Tibial artery (tissue), 4 donors: ENCODE measurements around the gene RHCE.
"Not testable (repeated sequence)": the region's sequence is repeated elsewhere in the genome, so short reads cannot be mapped to it uniquely, and the experiment has no call there.

Experiments used
- DNase-seq, 2 donors: peaks; one replicate each; pipeline ENCODE4 v3.0.0-alpha.2; 2019
- H3K27ac ChIP-seq, 2 donors: fragments of 200-600 bp; sonication (generic) in 1 of 2; 1 replicate in 1 of 2; 2 replicates in 1 of 2; pipeline ENCODE4 v1.5.1; 2018 to 2019; ENCODE audit warnings: mild to moderate bottlenecking in 1 of 2
- H3K27me3 ChIP-seq, 2 donors: fragments of 200-600 bp; sonication (generic) in 1 of 2; one replicate each; pipeline versions ENCODE4 v1.5.1 to v1.6.0; 2016 to 2019
- H3K36me3 ChIP-seq, 3 donors: fragments of 200-600 bp; sonication (generic) in 2 of 3; one replicate each; pipeline ENCODE4 v1.5.1; 2016 to 2019; ENCODE audit warnings: mild to moderate bottlenecking in 2 of 3
- H3K4me1 ChIP-seq, 4 donors: fragments of 200-600 bp; sonication (generic) in 2 of 4; 1 replicate in 3 of 4; 2 replicates in 1 of 4; pipeline ENCODE4 v1.5.1; 2016 to 2019
- H3K4me3 ChIP-seq, 2 donors: fragments of 200-600 bp; sonication (generic) in 1 of 2; 1 replicate in 1 of 2; 2 replicates in 1 of 2; pipeline ENCODE4 v1.5.1; 2018 to 2019; ENCODE audit warnings: mild to moderate bottlenecking in 2 of 2
- H3K9me3 ChIP-seq, 3 donors: fragments of 200-600 bp; sonication (generic) in 1 of 3; one replicate each; pipeline ENCODE4 v1.5.1; 2016 to 2019
- CTCF ChIP-seq, 2 experiments: fragments of 200-600 bp in 1 of 2; fragments of 450-650 bp in 1 of 2; IDR thresholded peaks; one replicate each; pipeline ENCODE4 v1.5.1; 2017 to 2019; ENCODE audit warnings: antibody characterized with exemption in 2 of 2, mild to moderate bottlenecking in 1 of 2, moderate library complexity in 1 of 2
- intact Hi-C: fragments of 100-400 bp; cut with DNase I; formaldehyde crosslinking; loops from one replicate; pipeline ENCODE4 v1.15.0; 2023; ENCODE audit warnings: low total_unique reads

The RHCE gene

GRCh38 chr1:25402947-25403803 is 17.4 kb downstream of the RHCE start:
- intact Hi-C loops, result loop anchor here (5.0 kb wide), 2 partner anchors 119 to 414 kb away; partner anchors contain the start of gene MTFR1L
- not testable (repeated sequence) for H3K36me3 ChIP-seq, H3K4me1 ChIP-seq, DNase-seq, H3K4me3 ChIP-seq, H3K9me3 ChIP-seq, H3K27me3 ChIP-seq, H3K27ac ChIP-seq
- peak in 1 of 2 experiments; percentile 42 for TF ChIP-seq CTCF (IDR thresholded peaks at IDR 0.05)

DNA sequence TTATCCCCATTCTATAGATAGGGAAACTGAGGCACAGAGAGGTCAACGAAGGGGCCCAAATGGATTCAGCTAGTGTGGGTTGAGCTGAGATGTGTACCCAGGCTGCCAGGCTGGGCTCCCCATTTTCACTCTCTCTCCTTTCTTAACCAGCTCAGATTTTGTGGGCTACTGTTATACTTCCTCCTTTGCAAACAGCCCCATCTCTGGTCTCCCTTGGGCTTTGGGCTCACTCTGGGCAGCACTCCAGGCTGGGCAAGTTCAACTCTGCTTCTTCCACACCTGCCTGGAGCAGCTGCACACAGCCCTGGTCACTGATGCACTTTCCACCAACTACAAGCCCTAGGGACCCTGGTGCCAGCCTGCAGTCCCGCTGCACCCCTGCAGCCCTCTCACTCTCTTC is 22.5 kb downstream of the RHCE start:
- H3K27me3 ChIP-seq, DNase-seq, H3K27ac ChIP-seq, H3K36me3 ChIP-seq, H3K9me3 ChIP-seq, H3K4me1 ChIP-seq, H3K4me3 ChIP-seq, intact Hi-C loops: not testable (repeated sequence)

GRCh38 chr1:25397549-25397948 is 23.1 kb downstream of the RHCE start:
- H3K36me3 ChIP-seq, intact Hi-C loops, H3K27ac ChIP-seq, DNase-seq, H3K27me3 ChIP-seq, H3K4me3 ChIP-seq, H3K9me3 ChIP-seq, H3K4me1 ChIP-seq: not testable (repeated sequence)

GRCh38 chr1:25392841-25393240 is 27.8 kb downstream of the RHCE start:
- H3K9me3 ChIP-seq, result no peaks in the 10 kb centered on the region
- no peak for DNase-seq
- intact Hi-C loops, result no loop called here

DNA sequence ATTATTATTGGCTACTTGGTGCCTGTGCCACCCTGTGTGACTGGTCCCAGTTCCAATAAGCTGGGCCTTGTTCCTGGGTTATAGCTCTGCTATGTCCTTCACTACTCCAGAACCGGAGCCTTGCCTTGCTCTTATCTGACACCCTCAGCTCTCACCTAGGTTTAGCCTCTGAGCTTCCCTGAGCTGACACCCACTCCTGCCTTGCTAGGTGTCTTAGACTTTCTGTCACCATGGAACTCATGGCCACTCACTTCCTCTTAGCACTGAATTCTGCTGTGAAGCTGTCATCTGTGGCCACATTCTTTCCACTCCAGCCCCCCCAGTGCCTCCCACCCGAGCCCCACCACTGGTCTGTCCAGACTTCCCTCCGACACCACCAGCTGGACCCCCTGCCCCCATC is 30.9 kb downstream of the RHCE start:
- H3K4me3 ChIP-seq, H3K27me3 ChIP-seq, H3K27ac ChIP-seq, intact Hi-C loops, DNase-seq, H3K36me3 ChIP-seq, H3K4me1 ChIP-seq, H3K9me3 ChIP-seq: not testable (repeated sequence)

More at GRCh38 chr1:25392841-25393240, 27.8 kb downstream of the RHCE start:
- Histone ChIP-seq H3K4me1 (no peaks in the 10 kb centered on the region), H3K36me3 (no peaks in the 10 kb centered on the region), H3K4me3 (no peak overlapping the region), H3K27ac (no peak overlapping the region), H3K27me3 (no peaks in the 10 kb centered on the region)
- TF ChIP-seq CTCF (IDR thresholded peaks at IDR 0.05), result no peak

DNA sequence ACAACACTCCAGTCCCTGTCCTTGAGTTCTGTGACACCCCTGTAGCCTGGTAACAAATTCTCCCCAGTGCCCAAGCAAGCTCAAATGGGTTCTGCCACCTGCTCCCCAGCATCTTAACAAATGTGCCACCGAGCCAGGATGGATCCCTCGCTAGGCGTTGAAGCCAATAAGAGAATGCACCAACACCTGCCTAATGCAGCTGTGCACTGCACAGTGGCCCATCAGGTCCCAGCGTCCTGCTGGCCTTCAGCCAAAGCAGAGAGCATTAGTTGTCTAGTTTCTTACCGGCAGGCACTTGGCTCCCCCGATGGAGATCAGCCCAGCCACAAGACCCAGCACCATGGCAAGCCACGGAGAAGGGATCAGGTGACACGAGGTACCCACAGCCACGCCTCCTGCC is 31.9 kb downstream of the RHCE start:
- DNase-seq, H3K4me3 ChIP-seq, intact Hi-C loops: not testable (repeated sequence)

GRCh38 chr1:25387096-25387495 is 33.5 kb downstream of the RHCE start:
- not testable (repeated sequence) for H3K4me3 ChIP-seq, H3K4me1 ChIP-seq, H3K36me3 ChIP-seq

More for the DNA sequence above, 31.9 kb downstream of the RHCE start:
- not testable (repeated sequence) for H3K27ac ChIP-seq, H3K9me3 ChIP-seq, H3K36me3 ChIP-seq, H3K27me3 ChIP-seq, H3K4me1 ChIP-seq

GRCh38 chr1:25383875-25384274 is 36.8 kb downstream of the RHCE start:
- H3K9me3 ChIP-seq, H3K36me3 ChIP-seq, intact Hi-C loops, H3K4me1 ChIP-seq, H3K4me3 ChIP-seq, H3K27ac ChIP-seq, H3K27me3 ChIP-seq, DNase-seq: not testable (repeated sequence)

More at GRCh38 chr1:25387096-25387495, 33.5 kb downstream of the RHCE start:
- intact Hi-C loops, DNase-seq, H3K9me3 ChIP-seq, H3K27me3 ChIP-seq, H3K27ac ChIP-seq: not testable (repeated sequence)

GRCh38 chr1:25383090-25383489 is 37.5 kb downstream of the RHCE start:
- H3K4me1 ChIP-seq, H3K4me3 ChIP-seq, DNase-seq, intact Hi-C loops, H3K27ac ChIP-seq, H3K9me3 ChIP-seq, H3K36me3 ChIP-seq, H3K27me3 ChIP-seq: not testable (repeated sequence)

DNA sequence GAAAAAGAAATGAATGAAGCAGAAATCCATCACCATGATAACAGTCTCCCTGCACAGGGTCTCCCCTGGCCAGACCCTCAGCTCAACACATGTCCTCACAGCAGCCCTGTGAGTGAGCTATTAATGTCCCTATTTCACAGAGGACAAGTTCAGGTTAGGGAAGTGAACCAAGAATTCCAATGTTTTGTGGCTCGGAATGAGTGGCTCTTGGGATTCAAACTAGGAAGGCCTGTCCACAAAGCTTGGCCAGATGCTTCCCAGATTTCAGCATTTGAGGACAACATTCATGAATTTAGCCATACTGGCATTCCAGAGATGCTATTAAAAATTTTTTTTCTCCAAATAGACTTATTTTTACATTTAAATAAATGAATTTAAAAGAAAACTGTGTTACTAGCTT is 38.1 kb downstream of the RHCE start:
- H3K9me3 ChIP-seq, H3K27ac ChIP-seq, intact Hi-C loops, H3K4me1 ChIP-seq, H3K36me3 ChIP-seq, H3K4me3 ChIP-seq, DNase-seq, H3K27me3 ChIP-seq: not testable (repeated sequence)

DNA sequence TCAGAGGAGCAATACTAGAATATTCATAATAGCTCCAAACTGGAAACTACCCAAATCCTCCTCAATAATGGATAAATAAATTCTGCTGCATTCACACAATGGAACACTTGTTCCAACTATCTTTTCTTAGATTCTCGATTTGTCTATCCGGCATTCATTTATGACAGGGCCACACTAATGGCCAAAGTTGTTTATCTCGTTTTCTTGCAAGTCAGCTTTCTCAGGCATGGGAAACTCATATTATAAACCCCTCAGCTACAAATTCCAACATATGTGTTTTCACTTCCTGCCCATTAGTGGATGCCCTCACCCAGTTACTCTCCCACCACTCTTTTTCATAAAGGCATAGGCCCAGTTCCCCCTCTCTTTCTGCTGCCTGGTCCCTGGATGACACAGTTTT is 42.3 kb downstream of the RHCE start:
- H3K27ac ChIP-seq, H3K4me1 ChIP-seq, H3K9me3 ChIP-seq, DNase-seq, H3K27me3 ChIP-seq, intact Hi-C loops, H3K4me3 ChIP-seq, H3K36me3 ChIP-seq: not testable (repeated sequence)

DNA sequence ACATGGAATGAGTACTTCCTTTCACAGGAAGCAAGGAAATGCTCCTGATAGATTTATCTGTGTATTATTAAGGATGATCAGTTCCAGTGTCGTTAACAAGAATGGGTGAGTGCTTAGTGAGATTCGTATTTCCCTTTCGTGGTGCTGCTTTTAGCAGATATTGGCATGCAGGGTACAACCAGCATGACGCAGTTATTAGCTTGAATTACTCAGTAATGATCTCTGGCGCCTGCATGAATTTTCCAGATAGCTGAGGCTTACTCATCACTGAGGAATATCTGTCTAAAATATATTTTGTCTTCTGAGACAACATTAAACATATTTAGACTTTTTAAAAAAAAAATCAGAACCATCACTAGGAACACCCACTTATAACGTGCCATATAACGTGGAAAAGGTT is 48.9 kb downstream of the RHCE start:
- H3K27me3 ChIP-seq, H3K27ac ChIP-seq, intact Hi-C loops, H3K36me3 ChIP-seq, H3K4me1 ChIP-seq, H3K9me3 ChIP-seq, H3K4me3 ChIP-seq: not testable (repeated sequence)
- DNase-seq, result peak in 1 of 2 donors; percentile 28
